K562 (cell line): ENCODE results near the gene COG4.

ENCODE experiments used
- CHAMP1 ChIP-seq: fragments of 450-650 bp; IDR thresholded peaks from 2 replicates; pipeline ENCODE4 v1.6.1; 2016; ENCODE audit warnings: mild to moderate bottlenecking
- EP300 ChIP-seq: IDR thresholded peaks from 2 replicates; pipeline ENCODE4 v1.6.1; 2012; ENCODE audit warnings: low read length, improper control_type of control experiment
- FOXA1 ChIP-seq: fragments of 450-650 bp; IDR thresholded peaks from 2 replicates; pipeline ENCODE4 v1.6.1; 2016; ENCODE audit warnings: mild to moderate bottlenecking, borderline replicate concordance
- MYC ChIP-seq, 2 experiments: fragments of 250-450 bp in 1 of 2; sonication (Bioruptor Pico) in 1 of 2; IDR thresholded peaks; 2 replicates each; pipeline versions ENCODE4 v1.5.1 to v1.6.1; 2012 to 2021; ENCODE audit warnings: low read depth in 2 of 2, borderline replicate concordance in 1 of 2, improper control_type of control experiment in 1 of 2, low read length in 1 of 2, mild to moderate bottlenecking in 1 of 2, moderate library complexity in 1 of 2
- POLR2A ChIP-seq: fragments of 450-650 bp; conservative IDR thresholded peaks from 2 replicates; pipeline ENCODE4 v1.6.1; 2016
- RCOR1 ChIP-seq, 2 experiments: IDR thresholded peaks; 2 replicates each; pipeline ENCODE4 v1.6.1; 2012; ENCODE audit warnings: low read depth in 2 of 2, low read length in 2 of 2, borderline replicate concordance in 1 of 2, improper control_type of control experiment in 1 of 2
- REST ChIP-seq, 2 experiments: fragments of 450-650 bp; formaldehyde crosslinking in 1 of 2; IDR thresholded peaks; 2 replicates each; pipeline versions ENCODE4 v1.4.0 to v1.6.1; 2014 to 2020; ENCODE audit warnings: mild to moderate bottlenecking in 2 of 2, borderline replicate concordance in 1 of 2, low read depth in 1 of 2
- SETDB1 ChIP-seq: IDR thresholded peaks from one replicate; pipeline ENCODE4 v1.6.1; 2012; ENCODE audit warnings: low read length, control low read depth, inconsistent platforms
- ZKSCAN1 ChIP-seq: fragments of 150-350 bp; IDR thresholded peaks from 2 replicates; pipeline ENCODE4 v1.6.1; 2016; ENCODE audit warnings: low read depth, low read length
- ZNF121 ChIP-seq: sonication (generic); formaldehyde crosslinking; conservative IDR thresholded peaks from 2 replicates; pipeline ENCODE4 v1.8.0; 2022; ENCODE audit warnings: missing genetic modification reagents

GRCh38 chr16:70437582-70438557 is 85.5 kb downstream of the COG4 start:
- no peak for TF ChIP-seq RCOR1 (IDR thresholded peaks at IDR 0.05; ENCODE audit: borderline replicate concordance in 1 of 2, low read depth in 2 of 2, low read length in 2 of 2)
- no peak; the same call in none of the 2 replicates for TF ChIP-seq POLR2A
- TF ChIP-seq CHAMP1: no peak
- TF ChIP-seq SETDB1: no peak
- no peak for TF ChIP-seq ZKSCAN1
- no peak for TF ChIP-seq EP300
- no peak for TF ChIP-seq MYC (IDR thresholded peaks at IDR 0.05; ENCODE audit: low read depth, low read length)
- TF ChIP-seq MYC (CRISPR knock-in tag; IDR thresholded peaks at IDR 0.05; ENCODE audit: borderline replicate concordance, low read depth): 0 out of 2 replicates have a peak, but pooled peaks have one; percentile 26
- TF ChIP-seq FOXA1: no peak
- TF ChIP-seq REST (IDR thresholded peaks at IDR 0.05; ENCODE audit: borderline replicate concordance): no peak
- no peak for TF ChIP-seq REST (CRISPR knock-in tag; IDR thresholded peaks at IDR 0.05; ENCODE audit: low read depth)
- TF ChIP-seq ZNF121 (CRISPR knock-in tag): no peak
